ENCODE measurements around the gene ATP5F1A.
"Not testable (repeated sequence)": the region's sequence is repeated elsewhere in the genome, so short reads cannot be mapped to it uniquely, and the experiment has no call there.

Gene ATP5F1A

GRCh38 chr18:46096651-46097300 lies 1.3 kb downstream of the ATP5F1A start:
- no peak for DNase-seq (ENCODE audit: low read depth)
- TF ChIP-seq CTCF (IDR thresholded peaks at IDR 0.05; ENCODE audit: low read length, missing control alignments), result no peak
- peak overlapping the region; percentile 82 for H3K4me3 ChIP-seq (replicated peaks; ENCODE audit: low read depth, low read length)

- no peak for DNase-seq (ENCODE audit: low read depth)
- no peak for TF ChIP-seq CTCF (IDR thresholded peaks at IDR 0.05; ENCODE audit: low read length, missing control alignments)
- no peak overlapping the region for H3K4me3 ChIP-seq (replicated peaks; ENCODE audit: low read depth, low read length)
Measured at GRCh38 chr18:46095532-46095931, 2.6 kb downstream of the ATP5F1A start.

- peak; percentile 35 for DNase-seq (ENCODE audit: low read depth)
- not testable (repeated sequence) for H3K4me3 ChIP-seq (replicated peaks; ENCODE audit: low read depth, low read length)
Measured at GRCh38 chr18:46088501-46088900, 9.6 kb downstream of the ATP5F1A start.

- TF ChIP-seq CTCF (IDR thresholded peaks at IDR 0.05; ENCODE audit: low read length, missing control alignments), result no peak
- no peak for DNase-seq (ENCODE audit: low read depth)
- no peak overlapping the region for H3K4me3 ChIP-seq (replicated peaks; ENCODE audit: low read depth, low read length)
Measured at GRCh38 chr18:46084431-46084830, 13.7 kb downstream of the ATP5F1A start.

- DNase-seq (ENCODE audit: low read depth), result no peak
- TF ChIP-seq CTCF (IDR thresholded peaks at IDR 0.05; ENCODE audit: low read length, missing control alignments), result no peak
- H3K4me3 ChIP-seq (replicated peaks; ENCODE audit: low read depth, low read length), result no peak overlapping the region
Measured at GRCh38 chr18:46080156-46080555, 17.9 kb downstream of the ATP5F1A start.

- no peak overlapping the region for H3K4me3 ChIP-seq (replicated peaks; ENCODE audit: low read depth, low read length)
- no peak for TF ChIP-seq CTCF (IDR thresholded peaks at IDR 0.05; ENCODE audit: low read length, missing control alignments)
- no peak for DNase-seq (ENCODE audit: low read depth)
Measured at GRCh38 chr18:46079336-46079735, 18.8 kb downstream of the ATP5F1A start.

- no peak overlapping the region for H3K4me3 ChIP-seq (replicated peaks; ENCODE audit: low read depth, low read length)
- peak; percentile 63 for TF ChIP-seq CTCF (IDR thresholded peaks at IDR 0.05; ENCODE audit: low read length, missing control alignments)
- peak; percentile 80 for DNase-seq (ENCODE audit: low read depth)
Measured at GRCh38 chr18:46073474-46074331, 24.4 kb downstream of the ATP5F1A start.
